GM20431 (cell line): ENCODE measurements around the gene RPS19.

Source experiments
- in situ Hi-C: fragments of 300-500 bp; cut with MseI, MboI; formaldehyde crosslinking; loops from one replicate; pipeline ENCODE4 v1.15.0; 2020; ENCODE audit warnings: low sequenced_read_pairs; ENCODE audit not compliant: unreplicated experiment

The RPS19 gene

DNA sequence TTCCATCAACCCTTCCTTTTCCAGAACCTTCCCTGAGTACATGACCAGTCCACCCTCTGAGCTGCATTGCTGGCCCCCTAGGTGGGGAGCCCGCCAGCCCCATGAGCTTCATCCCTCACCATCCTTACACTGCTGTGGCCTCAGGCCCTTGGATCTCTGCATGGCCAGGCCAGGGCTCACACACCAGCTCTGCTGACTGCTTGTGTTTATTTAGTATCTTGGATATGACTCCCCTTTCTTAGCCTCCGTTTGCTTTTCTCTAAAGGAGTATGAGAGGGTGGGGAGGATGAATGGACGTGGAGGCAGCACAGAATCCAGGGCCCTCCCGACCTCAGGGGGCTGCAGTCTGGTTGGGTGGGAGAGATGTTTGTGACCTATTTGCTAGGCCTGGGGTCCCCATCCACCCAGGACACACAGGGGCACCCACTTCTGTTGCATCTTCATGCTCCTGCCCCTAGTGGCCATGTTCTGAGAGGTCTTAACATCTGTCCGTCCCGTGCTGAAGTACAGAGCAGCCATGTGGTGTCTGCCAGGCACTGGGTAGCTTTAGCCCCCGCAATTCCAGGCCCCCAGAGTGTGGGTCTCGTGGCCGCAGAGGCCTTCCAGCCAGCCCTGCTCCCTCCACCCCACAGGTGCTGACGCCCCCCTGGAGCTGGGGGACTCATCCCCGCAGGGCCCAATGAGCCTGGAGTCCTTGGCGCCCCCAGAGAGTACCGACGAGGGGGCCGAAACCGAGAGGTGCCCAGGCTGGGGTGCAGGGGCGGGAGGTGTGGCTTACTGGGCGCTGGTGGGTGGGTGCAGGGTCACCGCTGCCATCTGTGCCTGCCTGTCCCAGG is 35.9 kb downstream of the RPS19 start:
- in situ Hi-C loops = no loop called here

DNA sequence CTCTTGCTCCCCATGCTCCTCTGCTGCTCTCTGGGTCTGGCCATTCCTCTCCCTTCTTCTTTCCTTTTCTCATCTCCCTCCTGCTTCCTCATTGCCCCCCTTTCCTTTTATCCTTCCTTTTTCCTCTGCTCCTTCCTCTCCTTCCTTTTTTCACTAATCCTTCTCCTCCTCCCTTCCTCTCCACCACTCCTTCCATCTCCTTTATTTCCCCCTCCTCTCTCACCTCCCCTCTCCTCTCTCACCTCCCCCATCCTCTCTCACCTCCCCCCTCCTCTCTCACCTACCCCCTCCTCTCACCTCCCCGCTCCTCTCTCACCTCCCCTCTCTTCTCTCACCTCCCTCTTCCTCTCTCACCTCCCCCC is 36.5 kb downstream of the RPS19 start:
- in situ Hi-C loops = no loop called here

DNA sequence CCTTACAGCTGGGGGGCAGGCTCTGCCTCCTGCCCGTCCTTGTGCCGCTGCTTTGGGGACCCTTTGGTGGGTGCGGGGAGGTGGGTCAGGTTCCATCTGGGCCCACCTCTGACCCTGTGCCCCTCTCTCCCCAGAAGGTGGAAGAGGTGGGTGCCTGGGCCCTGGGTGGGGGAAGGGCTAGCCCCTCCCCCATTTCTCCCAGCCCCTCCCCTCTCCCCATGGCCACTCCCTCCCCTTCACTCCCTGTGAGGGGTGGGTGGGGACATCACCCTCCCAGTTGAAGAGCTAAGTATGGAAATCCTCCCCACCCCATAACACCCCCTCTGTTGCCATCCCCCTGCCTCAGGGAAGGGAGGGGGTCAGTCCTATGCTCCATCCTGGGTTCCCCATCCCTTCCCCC is 37.1 kb downstream of the RPS19 start:
- in situ Hi-C loops = no loop called here

DNA sequence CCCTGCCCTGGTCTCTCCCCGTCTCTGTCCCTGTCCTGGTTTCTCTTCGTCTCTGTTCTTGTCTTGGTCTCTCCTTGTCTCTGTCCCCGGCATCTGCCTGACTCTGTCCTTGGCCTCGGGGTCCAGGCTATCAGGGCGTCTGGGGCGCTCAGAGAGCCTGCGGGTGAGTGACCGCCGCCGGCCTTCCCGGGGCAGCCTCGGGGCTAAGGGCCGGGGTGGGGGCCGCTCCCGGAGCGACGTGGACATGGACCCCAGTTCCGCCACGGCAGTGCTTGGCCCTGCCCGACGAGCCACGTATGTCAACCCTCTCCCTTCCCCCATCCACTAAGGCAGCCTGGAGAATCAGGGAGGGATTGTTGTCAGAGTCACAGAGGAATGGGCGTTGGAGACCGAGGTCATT is 37.8 kb downstream of the RPS19 start:
- in situ Hi-C loops = no loop called here

DNA sequence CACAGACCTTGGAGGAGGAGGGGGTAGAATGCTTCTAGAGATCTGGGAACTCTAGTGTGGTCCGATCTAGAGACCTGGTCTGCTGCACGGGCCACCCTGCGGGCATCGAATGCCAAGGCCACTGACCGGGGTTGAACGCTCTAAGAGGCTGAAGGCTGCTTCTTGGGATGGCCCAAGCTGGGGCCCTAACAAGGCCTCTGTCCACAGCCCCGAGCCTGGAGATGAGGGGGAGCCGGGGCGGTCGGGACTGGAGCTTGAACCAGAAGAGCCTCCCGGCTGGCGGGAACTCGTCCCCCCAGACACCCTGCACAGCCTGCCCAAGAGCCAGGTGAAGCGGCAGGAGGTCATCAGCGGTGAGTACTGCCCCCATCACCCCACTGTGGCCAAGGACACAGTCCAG is 38.2 kb downstream of the RPS19 start:
- in situ Hi-C loops = no loop called here

- in situ Hi-C loops = no loop called here
Observed at GRCh38 chr19:41901707-41902360, 41.8 kb downstream of the RPS19 start.

- in situ Hi-C loops = no loop called here
Observed at GRCh38 chr19:41902594-41902993, 42.5 kb downstream of the RPS19 start.

DNA sequence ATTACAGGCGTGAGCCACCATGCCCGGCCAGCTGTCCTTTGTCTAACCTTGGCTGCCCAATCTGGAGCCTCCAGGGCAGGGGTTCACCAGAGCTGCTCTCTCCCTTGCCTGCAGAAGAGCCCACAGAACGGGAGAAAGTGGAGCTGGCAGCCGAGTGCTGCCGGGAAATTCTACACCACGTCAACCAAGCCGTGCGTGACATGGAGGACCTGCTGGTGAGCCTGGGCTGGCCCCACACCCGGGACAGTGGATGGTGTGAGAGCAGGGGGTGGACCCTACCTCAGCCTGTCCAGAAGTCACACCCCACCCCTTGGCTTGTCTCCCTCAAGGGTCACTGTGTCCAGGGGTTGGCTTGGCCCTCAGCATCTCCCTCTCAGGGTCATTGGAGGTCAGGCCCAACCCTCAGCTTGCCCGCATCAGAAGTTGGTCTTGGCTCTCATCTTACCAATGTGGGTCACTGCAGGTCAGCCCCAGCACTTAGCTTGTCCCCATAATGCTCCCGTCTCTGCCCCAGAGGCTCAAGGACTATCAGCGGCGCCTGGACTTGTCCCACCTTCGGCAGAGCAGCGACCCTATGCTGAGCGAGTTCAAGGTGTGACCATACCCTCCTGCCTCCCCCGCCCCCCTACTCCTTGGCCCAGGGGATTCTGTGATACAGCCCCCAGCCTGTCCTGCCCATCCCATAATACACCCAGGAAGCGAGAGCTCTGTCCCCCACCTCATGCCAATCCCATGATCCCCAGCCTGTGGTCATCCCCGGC is 43.3 kb downstream of the RPS19 start:
- in situ Hi-C loops = no loop called here

DNA sequence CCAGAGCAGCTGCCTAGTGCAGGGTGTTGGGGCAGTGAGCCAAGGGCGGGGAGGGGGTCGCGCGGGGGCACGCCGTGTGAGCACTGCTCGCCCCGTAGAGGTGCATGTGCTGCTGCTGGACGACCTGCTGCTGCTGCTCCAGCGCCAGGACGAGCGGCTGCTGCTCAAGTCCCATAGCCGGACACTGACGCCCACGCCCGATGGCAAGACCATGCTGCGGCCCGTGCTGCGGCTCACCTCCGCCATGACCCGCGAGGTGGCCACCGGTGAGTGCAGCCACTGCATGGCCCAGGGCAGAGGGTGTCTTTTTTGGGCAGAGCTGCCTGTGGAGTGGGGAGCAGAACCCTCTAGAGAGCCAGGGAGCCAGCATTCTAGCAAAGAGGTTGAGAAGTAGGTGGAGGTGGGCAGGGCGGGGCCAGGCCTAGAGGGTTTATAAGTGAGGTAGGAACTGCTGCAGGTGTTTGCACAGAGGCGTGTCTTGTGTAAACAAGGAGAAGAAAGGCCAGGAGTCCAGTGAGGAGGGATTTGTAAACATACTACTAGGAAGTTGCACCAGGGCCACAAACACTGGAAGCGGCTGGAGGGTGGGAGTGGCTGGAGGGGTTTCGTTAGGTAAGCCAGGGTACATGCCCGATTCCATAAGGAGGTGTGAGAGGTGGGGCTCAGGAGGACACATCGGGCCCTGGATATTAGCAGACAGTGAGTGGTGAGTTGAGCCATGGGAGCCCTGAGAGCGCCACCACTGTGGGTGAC is 44.2 kb downstream of the RPS19 start:
- in situ Hi-C loops = no loop called here

- in situ Hi-C loops = no loop called here
Observed at GRCh38 chr19:41905273-41906002, 45.4 kb downstream of the RPS19 start.

DNA sequence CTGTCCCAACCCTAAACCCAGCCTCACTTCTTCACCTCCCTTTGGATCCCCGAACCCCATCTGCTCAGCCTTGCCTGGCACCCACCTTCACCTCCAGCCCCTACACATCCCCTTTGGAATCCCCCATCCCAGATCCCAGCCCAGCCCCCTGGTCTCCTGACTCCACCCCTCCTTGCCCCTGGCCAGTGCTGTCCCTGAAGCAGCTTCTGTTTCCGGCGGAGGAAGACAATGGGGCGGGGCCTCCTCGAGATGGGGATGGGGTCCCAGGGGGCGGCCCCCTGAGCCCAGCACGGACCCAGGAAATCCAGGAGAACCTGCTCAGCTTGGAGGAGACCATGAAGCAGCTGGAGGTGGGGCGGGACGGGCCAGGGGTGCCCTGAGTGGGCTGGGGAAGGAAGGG is 46.2 kb downstream of the RPS19 start:
- in situ Hi-C loops = no loop called here

DNA sequence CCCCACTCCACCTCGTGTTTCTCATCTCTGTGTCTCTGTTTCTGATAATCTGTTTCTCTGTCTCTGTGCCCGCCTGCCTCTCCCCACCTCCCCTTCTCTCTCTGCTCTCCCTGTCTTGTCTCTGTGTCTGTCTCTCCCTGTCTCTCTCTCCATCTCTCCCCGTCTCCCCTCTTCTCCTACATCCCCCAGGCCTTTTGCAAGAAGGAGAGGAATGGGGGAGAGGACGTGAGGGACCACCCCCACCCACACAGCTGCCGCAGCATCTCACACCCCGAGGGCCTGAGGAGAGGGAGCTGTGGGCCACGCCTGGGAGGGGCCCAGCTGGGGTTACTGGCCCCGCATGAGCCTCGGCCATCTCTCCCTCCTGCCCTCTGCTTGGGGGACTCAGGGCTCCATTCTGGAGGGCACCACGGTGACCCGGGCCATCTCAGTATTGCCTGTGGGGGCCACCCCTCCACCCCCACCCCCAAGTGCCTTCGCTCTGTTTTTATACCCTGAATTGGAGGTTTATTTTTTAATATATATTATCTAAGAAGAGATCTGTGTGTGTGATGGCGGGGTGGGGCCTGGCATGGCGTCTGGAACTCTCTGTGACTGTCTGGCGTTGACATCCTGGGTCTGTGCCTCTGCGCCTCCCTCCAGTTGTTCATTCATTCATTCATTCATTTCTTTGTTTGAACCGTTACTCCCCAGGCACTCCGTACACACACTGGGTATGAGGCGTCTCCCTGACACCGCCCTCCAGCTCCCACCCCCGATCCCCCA is 47.0 kb downstream of the RPS19 start:
- in situ Hi-C loops = no loop called here

GRCh38 chr19:41907994-41908615 is 48.0 kb downstream of the RPS19 start:
- in situ Hi-C loops = no loop called here

DNA sequence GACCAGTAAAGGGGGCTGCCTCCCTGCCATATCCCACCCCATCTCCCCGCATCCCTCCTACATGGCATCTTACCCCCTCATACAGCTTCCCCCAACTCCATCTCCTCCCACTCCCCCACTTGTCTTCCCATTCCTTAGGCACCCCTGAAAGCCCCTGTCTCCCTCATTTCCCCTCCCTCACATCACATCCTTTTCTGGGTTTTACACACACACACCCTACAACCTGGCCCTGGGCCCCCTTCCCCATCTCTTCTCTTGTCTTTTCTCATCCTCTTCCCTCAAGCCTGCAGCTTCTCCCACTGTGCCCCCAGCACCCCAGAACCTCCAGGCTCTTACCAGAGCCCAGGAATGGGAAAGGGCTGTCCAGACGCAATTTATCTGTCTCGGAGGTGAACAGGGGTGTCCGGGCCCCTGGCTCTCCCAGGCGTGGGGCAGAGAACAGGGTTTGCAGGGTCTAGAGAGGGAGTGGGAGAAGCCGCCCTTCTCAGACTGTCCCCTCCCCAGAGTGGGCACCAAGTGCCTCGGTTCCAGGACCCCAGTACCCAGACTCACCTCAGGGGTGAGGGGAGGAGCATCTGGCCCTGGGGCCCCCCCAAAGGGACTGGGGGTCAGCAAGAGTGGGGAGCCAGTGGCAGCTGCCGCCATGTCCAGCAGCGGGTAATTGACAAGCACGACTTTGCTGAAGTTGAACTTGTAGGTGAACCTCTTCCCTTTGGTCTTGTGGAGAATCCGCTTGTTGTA is 48.8 kb downstream of the RPS19 start:
- in situ Hi-C loops = no loop called here

DNA sequence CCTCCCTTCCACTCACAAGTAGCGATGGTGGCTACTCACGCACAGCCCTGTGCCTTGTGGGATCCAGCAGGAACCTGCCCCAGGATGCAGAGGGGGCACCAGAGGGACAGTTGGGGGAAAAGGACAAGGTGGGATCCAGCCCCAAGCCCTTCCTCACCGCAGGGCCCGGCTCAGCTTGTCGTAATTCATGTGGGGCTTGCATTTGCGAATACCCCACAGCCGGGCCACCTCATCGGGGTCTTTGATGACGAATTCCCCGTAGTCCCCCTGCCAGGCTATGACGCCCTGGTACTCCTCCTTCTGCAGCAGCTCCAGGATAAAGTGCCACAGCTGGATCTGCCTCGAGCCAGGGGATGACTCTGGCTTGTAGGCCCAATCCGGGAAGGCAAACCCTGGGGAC is 49.7 kb downstream of the RPS19 start:
- in situ Hi-C loops = no loop called here

GRCh38 chr19:41910240-41910991 is 50.4 kb downstream of the RPS19 start:
- in situ Hi-C loops = no loop called here
